Measurements from ENCODE around the gene SMIM5.

GRCh38 chr17:75624021-75624420, 9.2 kb upstream of the SMIM5 start:
- TF ChIP-seq, protein P1, sequence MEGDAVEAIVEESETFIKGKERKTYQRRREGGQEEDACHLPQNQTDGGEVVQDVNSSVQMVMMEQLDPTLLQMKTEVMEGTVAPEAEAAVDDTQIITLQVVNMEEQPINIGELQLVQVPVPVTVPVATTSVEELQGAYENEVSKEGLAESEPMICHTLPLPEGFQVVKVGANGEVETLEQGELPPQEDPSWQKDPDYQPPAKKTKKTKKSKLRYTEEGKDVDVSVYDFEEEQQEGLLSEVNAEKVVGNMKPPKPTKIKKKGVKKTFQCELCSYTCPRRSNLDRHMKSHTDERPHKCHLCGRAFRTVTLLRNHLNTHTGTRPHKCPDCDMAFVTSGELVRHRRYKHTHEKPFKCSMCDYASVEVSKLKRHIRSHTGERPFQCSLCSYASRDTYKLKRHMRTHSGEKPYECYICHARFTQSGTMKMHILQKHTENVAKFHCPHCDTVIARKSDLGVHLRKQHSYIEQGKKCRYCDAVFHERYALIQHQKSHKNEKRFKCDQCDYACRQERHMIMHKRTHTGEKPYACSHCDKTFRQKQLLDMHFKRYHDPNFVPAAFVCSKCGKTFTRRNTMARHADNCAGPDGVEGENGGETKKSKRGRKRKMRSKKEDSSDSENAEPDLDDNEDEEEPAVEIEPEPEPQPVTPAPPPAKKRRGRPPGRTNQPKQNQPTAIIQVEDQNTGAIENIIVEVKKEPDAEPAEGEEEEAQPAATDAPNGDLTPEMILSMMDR (IDR thresholded peaks at IDR 0.05; ENCODE audit: extremely low read depth in 1 of 2, insufficient read depth in 1 of 2, low read depth in 1 of 2, low read length in 2 of 2), result no peak
- TF ChIP-seq MAX (IDR thresholded peaks at IDR 0.05; ENCODE audit: insufficient read depth, insufficient read length), result no peak
